ENCODE results near the gene ATF6. TPM values are rescaled to one million over a fixed set of nuclear protein-coding genes. Genes with fewer than 3 reads are reported as not detected.

The ATF6 gene
- total RNA-seq, 1 experiment from 2014 or later = 10.6 TPM

DNA sequence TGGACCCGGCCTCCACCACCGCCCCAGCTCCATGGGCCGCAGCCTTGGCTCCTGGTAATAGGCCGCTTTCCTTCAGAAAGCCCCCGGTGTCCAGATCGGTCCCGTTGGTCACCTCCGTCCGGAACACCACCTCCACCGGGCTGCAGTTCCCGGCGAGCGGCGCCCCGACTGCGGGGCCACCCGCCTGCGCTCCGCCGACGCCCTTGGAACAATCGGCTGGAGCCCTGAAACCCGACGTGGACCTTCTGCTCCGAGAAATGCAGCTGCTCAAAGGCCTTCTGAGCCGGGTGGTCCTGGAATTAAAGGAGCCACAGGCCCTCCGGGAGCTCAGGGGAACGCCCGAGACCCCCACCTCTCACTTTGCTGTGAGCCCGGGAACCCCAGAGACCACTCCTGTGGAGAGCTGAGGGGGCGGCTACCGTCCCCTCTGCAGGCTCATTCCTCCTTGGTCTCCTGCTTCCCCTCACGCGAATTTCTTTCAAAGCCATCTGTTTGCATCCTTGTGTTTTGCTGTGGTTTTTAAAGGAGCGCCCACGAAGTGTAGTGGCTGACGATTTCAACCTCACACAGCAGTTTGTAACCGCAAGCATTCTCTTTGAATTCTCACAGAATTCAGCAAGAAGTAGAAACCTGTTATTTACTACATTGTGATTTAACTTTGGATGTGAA, 38.7 kb upstream of the ATF6 start:
- peaks cover 62% of the 10 kb centered on the region for H3K27me3 Mint-ChIP-seq (ENCODE audit: low read depth)
- DNase-seq (ENCODE audit: low spot score) = no peak
- ChIA-PET POLR2A (interaction anchor here (2.6 kb wide), 1 partner anchor 22 kb away, joined by 10 read pairs; the partner anchor contains the start of gene DUSP12), CTCF (interaction anchor here (0.6 to 2.4 kb wide), 8 partner anchors 11 to 336 kb away, joined by 3 to 23 read pairs (median 6); no protein-coding TSS in a partner anchor)
- peak overlapping the region; percentile 90 for H3K4me3 Mint-ChIP-seq
- no peaks in the 10 kb centered on the region for H3K36me3 Mint-ChIP-seq
- TF ChIP-seq, protein P1, sequence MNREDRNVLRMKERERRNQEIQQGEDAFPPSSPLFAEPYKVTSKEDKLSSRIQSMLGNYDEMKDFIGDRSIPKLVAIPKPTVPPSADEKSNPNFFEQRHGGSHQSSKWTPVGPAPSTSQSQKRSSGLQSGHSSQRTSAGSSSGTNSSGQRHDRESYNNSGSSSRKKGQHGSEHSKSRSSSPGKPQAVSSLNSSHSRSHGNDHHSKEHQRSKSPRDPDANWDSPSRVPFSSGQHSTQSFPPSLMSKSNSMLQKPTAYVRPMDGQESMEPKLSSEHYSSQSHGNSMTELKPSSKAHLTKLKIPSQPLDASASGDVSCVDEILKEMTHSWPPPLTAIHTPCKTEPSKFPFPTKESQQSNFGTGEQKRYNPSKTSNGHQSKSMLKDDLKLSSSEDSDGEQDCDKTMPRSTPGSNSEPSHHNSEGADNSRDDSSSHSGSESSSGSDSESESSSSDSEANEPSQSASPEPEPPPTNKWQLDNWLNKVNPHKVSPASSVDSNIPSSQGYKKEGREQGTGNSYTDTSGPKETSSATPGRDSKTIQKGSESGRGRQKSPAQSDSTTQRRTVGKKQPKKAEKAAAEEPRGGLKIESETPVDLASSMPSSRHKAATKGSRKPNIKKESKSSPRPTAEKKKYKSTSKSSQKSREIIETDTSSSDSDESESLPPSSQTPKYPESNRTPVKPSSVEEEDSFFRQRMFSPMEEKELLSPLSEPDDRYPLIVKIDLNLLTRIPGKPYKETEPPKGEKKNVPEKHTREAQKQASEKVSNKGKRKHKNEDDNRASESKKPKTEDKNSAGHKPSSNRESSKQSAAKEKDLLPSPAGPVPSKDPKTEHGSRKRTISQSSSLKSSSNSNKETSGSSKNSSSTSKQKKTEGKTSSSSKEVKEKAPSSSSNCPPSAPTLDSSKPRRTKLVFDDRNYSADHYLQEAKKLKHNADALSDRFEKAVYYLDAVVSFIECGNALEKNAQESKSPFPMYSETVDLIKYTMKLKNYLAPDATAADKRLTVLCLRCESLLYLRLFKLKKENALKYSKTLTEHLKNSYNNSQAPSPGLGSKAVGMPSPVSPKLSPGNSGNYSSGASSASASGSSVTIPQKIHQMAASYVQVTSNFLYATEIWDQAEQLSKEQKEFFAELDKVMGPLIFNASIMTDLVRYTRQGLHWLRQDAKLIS (CRISPR knock-in tag; IDR thresholded peaks at IDR 0.05; ENCODE audit: borderline replicate concordance) = no peak
- TF ChIP-seq, protein P2, sequence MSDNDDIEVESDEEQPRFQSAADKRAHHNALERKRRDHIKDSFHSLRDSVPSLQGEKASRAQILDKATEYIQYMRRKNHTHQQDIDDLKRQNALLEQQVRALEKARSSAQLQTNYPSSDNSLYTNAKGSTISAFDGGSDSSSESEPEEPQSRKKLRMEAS (CRISPR knock-in tag; IDR thresholded peaks at IDR 0.05) = peak; percentile 43; the same call in 1 of the 2 replicates
- TF ChIP-seq ATF1 (CRISPR knock-in tag; IDR thresholded peaks at IDR 0.05) = peak; percentile 5; the same call in 1 of the 2 replicates
- 0 out of 2 replicates have a peak, but pooled peaks have one; percentile 49 for TF ChIP-seq ZNF232 (CRISPR knock-in tag; IDR thresholded peaks at IDR 0.05)
- TF ChIP-seq, protein P3, sequence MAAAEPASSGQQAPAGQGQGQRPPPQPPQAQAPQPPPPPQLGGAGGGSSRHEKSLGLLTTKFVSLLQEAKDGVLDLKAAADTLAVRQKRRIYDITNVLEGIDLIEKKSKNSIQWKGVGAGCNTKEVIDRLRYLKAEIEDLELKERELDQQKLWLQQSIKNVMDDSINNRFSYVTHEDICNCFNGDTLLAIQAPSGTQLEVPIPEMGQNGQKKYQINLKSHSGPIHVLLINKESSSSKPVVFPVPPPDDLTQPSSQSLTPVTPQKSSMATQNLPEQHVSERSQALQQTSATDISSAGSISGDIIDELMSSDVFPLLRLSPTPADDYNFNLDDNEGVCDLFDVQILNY (CRISPR knock-in tag; IDR thresholded peaks at IDR 0.05) = 0 out of 2 replicates have a peak, but pooled peaks have one; percentile 17
- TF ChIP-seq ESRRA (CRISPR knock-in tag; IDR thresholded peaks at IDR 0.05; ENCODE audit: borderline replicate concordance) = no peak
- peak; percentile 42; the same call in 1 of the 2 replicates for TF ChIP-seq FOXP1 (CRISPR knock-in tag; IDR thresholded peaks at IDR 0.05; ENCODE audit: borderline replicate concordance)
- 0 out of 2 replicates have a peak overlapping the region, but pooled peaks have one; percentile 41 for H3K27ac Mint-ChIP-seq
- peak; percentile 7 for ATAC-seq
- no peaks in the 10 kb centered on the region for H3K9me3 Mint-ChIP-seq
- peaks cover 36% of the 10 kb centered on the region for H3K4me1 Mint-ChIP-seq

DNA sequence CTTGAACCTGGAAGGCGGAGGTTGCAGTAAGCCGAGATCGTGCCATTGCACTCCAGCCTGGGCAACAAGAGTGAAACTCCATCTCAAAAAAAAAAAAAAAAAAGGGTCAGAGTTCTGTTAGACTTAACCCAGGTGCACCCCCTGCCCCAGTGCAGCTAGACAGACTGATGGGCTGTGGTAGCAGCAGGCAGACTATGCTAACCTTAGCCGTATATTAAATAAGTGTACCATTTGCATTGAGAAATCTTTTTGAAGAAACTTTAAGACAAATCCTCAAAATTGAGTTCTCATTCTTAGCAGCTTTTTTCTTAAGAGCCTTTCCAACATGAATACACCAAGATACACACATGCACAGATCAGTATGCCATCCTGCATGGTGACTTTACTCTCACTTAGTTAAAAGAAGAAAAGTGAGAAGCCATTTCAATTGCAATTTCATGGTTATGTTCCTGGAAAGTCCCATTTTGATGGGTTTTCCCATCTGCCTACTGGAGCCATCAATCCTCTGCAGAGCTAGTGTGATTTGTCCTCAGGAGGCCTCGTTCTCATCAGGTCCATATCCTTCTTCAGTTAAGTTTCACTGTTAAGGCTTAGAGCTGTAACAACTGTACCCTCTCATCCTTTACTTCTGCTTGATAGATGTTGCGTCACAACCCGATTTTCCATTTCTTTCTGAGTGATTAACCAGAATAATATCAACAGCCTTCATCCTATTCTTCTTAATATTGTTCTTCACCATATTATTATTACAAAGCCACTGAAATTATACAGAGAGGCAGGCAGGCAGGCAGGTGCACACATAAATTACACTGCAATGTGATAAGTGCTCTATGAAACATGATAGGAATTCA, 37.5 kb upstream of the ATF6 start:
- Mint-ChIP-seq H3K27me3 (ENCODE audit: low read depth) (peaks cover 50% of the 10 kb centered on the region), H3K4me1 (peaks cover 36% of the 10 kb centered on the region), H3K9me3 (no peaks in the 10 kb centered on the region), H3K27ac (no peak overlapping the region), H3K36me3 (no peaks in the 10 kb centered on the region), H3K4me3 (peak overlapping the region; percentile 90)
- ATAC-seq = no peak
- POLR2A ChIA-PET = no interaction called here
- TF ChIP-seq GRHL2 (CRISPR knock-in tag; IDR thresholded peaks at IDR 0.05; ENCODE audit: insufficient replicate concordance, severe bottlenecking) = no peak
- TF ChIP-seq, protein P4, sequence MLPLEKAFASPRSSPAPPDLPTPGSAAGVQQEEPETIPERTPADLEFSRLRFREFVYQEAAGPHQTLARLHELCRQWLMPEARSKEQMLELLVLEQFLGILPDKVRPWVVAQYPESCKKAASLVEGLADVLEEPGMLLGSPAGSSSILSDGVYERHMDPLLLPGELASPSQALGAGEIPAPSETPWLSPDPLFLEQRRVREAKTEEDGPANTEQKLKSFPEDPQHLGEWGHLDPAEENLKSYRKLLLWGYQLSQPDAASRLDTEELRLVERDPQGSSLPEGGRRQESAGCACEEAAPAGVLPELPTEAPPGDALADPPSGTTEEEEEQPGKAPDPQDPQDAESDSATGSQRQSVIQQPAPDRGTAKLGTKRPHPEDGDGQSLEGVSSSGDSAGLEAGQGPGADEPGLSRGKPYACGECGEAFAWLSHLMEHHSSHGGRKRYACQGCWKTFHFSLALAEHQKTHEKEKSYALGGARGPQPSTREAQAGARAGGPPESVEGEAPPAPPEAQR (CRISPR knock-in tag; IDR thresholded peaks at IDR 0.05) = no peak
- TF ChIP-seq FOXP1 (CRISPR knock-in tag; IDR thresholded peaks at IDR 0.05; ENCODE audit: borderline replicate concordance) = no peak
- TF ChIP-seq NFATC4 (CRISPR knock-in tag; IDR thresholded peaks at IDR 0.05) = no peak
- no peak for TF ChIP-seq ZNF423 (CRISPR knock-in tag; IDR thresholded peaks at IDR 0.05)
- TF ChIP-seq, protein P1 (CRISPR knock-in tag; IDR thresholded peaks at IDR 0.05; ENCODE audit: borderline replicate concordance) = no peak
- TF ChIP-seq SMAD3 (CRISPR knock-in tag; IDR thresholded peaks at IDR 0.05; ENCODE audit: borderline replicate concordance) = no peak
- no peak for TF ChIP-seq ZNF317 (CRISPR knock-in tag; IDR thresholded peaks at IDR 0.05; ENCODE audit: borderline replicate concordance, low read depth)
- DNase-seq (ENCODE audit: low spot score) = no peak
- CTCF ChIA-PET = interaction anchor here (1.1 kb wide), 1 partner anchor 10 kb away, joined by 6 read pairs; no protein-coding TSS in a partner anchor

All from WTC11 (cell line).